OCI-LY7 (cell line): Measurements from ENCODE around the gene IQCH. TPM values are rescaled to one million over a fixed set of nuclear protein-coding genes. Genes with fewer than 3 reads are reported as not detected.

Source experiments
- BruUV-seq: library from RNA; stranded (reverse); fragments of 400-500 nt; replicated peaks from 2 replicates; lab custom pipeline; 2021; lab: Mats Ljungman, UMichigan
- CTCF ChIA-PET: fragments of 300-600 bp; sonication (Branson Sonifier 250); formaldehyde crosslinking; loops from one replicate; lab custom pipeline; 2022; ENCODE audit warnings: antibody characterized with exemption; ENCODE audit not compliant: unreplicated experiment; lab: Charles Lee
- POLR2A ChIA-PET: fragments of 300-600 bp; sonication (Branson Sonifier 250); formaldehyde crosslinking; loops from one replicate; lab custom pipeline; 2022; ENCODE audit warnings: antibody characterized with exemption; lab: Charles Lee
- DNase-seq: peaks from one replicate; pipeline ENCODE4 v3.0.0-alpha.2; 2015; ENCODE audit warnings: low spot score
- H2AFZ ChIP-seq: fragments of 200-600 bp; sonication (generic), shearing (Covaris generic); 2 replicates; pipeline ENCODE4 v1.6.1; 2014; ENCODE audit warnings: mild to moderate bottlenecking, antibody characterized with exemption, low read length, moderate library complexity
- H3K27ac ChIP-seq: fragments of 200-600 bp; sonication (generic); 2 replicates; pipeline ENCODE4 v1.5.1; 2014; ENCODE audit warnings: mixed run types, low read depth, mild to moderate bottlenecking, moderate library complexity, low read length, inconsistent platforms; ENCODE audit not compliant: poor library complexity, severe bottlenecking
- H3K36me3 ChIP-seq: fragments of 200-600 bp; sonication (generic); 2 replicates; pipeline ENCODE4 v1.6.1; 2014; ENCODE audit warnings: mild to moderate bottlenecking, antibody characterized with exemption, low read length, moderate library complexity, mixed read lengths; ENCODE audit not compliant: insufficient read depth
- H3K4me1 ChIP-seq: fragments of 200-600 bp; sonication (generic); 2 replicates; pipeline ENCODE4 v1.5.1; 2014; ENCODE audit warnings: mild to moderate bottlenecking, low read length; ENCODE audit not compliant: insufficient read depth, poor library complexity, severe bottlenecking
- H3K4me2 ChIP-seq: fragments of 200-600 bp; sonication (generic); 2 replicates; pipeline ENCODE4 v1.6.1; 2014; ENCODE audit warnings: mild to moderate bottlenecking, low read length
- H3K4me3 ChIP-seq: fragments of 200-600 bp; sonication (generic); 2 replicates; pipeline ENCODE4 v1.5.1; 2014; ENCODE audit warnings: mild to moderate bottlenecking, low read depth, low read length; ENCODE audit not compliant: poor library complexity, severe bottlenecking
- H3K79me2 ChIP-seq: fragments of 200-600 bp; sonication (generic); 2 replicates; pipeline ENCODE4 v1.6.1; 2016; ENCODE audit warnings: low read depth, mild to moderate bottlenecking, low read length, moderate library complexity, mixed read lengths; ENCODE audit not compliant: insufficient read depth
- H3K9me2 ChIP-seq: fragments of 200-600 bp; sonication (generic); 2 replicates; pipeline ENCODE4 v1.6.1; 2016; ENCODE audit warnings: mild to moderate bottlenecking, low read length, mixed read lengths; ENCODE audit not compliant: insufficient read depth
- H3K9me3 ChIP-seq: fragments of 200-600 bp; sonication (generic); 2 replicates; pipeline ENCODE4 v1.6.1; 2014; ENCODE audit warnings: mild to moderate bottlenecking, mixed run types, low read length, mixed read lengths
- H4K20me1 ChIP-seq: fragments of 200-600 bp; sonication (generic); 2 replicates; pipeline ENCODE4 v1.6.1; 2014; ENCODE audit warnings: mild to moderate bottlenecking, antibody characterized with exemption, low read length, moderate library complexity, mixed read lengths; ENCODE audit not compliant: insufficient read depth
- CTCF ChIP-seq: fragments of 200-600 bp; sonication (generic); conservative IDR thresholded peaks from 2 replicates; pipeline ENCODE4 v1.5.1; 2014; ENCODE audit warnings: mild to moderate bottlenecking, antibody characterized with exemption, low read length, moderate library complexity, mixed read lengths
- EZH2phosphoT487 ChIP-seq: fragments of 200-600 bp; sonication (generic); IDR thresholded peaks from 2 replicates; pipeline ENCODE4 v1.6.1; 2018; ENCODE audit warnings: low read depth, borderline replicate concordance, mild to moderate bottlenecking, mixed run types, antibody characterized with exemption, low read length, moderate library complexity, mixed read lengths
- intact Hi-C: fragments of 100-400 bp; cut with micrococcal nuclease; formaldehyde crosslinking; loops from one replicate; pipeline ENCODE4 v1.10.0; 2022; ENCODE audit not compliant: unreplicated experiment
- total RNA-seq, 2 experiments: library from RNA; depleted of rRNA in 1 of 2; stranded (reverse); fragments of >200 nt in 1 of 2; shearing (Covaris generic) in 1 of 2; gene quantifications; 2 replicates each; pipeline ENCODE4 v1.2.3, GENCODE V29; 2014 to 2022

Gene IQCH
- total RNA-seq, 2 experiments from 2014 or later = 3.9 to 5.8 TPM

- ChIA-PET POLR2A (no interaction called here), CTCF (no interaction called here)
- Histone ChIP-seq H2AFZ (no peak overlapping the region), H3K36me3 (no peaks in the 10 kb centered on the region), H3K9me2 (no peaks in the 10 kb centered on the region), H3K4me3 (no peak overlapping the region), H3K9me3 (no peaks in the 10 kb centered on the region), H3K4me2 (no peak overlapping the region), H3K27ac (no peak overlapping the region), H4K20me1 (no peaks in the 10 kb centered on the region), H3K79me2 (no peaks in the 10 kb centered on the region), H3K4me1 (no peaks in the 10 kb centered on the region)
- no TSS peak for BruUV-seq
- intact Hi-C loops = no loop called here
- no peak for DNase-seq
- TF ChIP-seq EZH2phosphoT487 = no peak
- TF ChIP-seq CTCF = no peak
These were observed 149.0 kb downstream of the IQCH start for GRCh38 chr15:67403428-67404154.

- H3K4me1 ChIP-seq = no peaks in the 10 kb centered on the region
- no TSS peak for BruUV-seq
- no peaks in the 10 kb centered on the region for H3K9me3 ChIP-seq
- H3K9me2 ChIP-seq = no peaks in the 10 kb centered on the region
- ChIA-PET POLR2A (interaction anchor here (0.5 kb wide), 1 partner anchor 362 kb away, joined by 8 read pairs; no protein-coding TSS in a partner anchor), CTCF (interaction anchor here (0.6 kb wide), 1 partner anchor 39 kb away, joined by 4 read pairs; no protein-coding TSS in a partner anchor)
- no peaks in the 10 kb centered on the region for H3K36me3 ChIP-seq
- no peak overlapping the region for H2AFZ ChIP-seq
- DNase-seq = no peak
- H4K20me1 ChIP-seq = no peaks in the 10 kb centered on the region
- intact Hi-C loops = no loop called here
- H3K4me3 ChIP-seq = no peak overlapping the region
- no peak overlapping the region for H3K27ac ChIP-seq
- H3K4me2 ChIP-seq = no peak overlapping the region
- TF ChIP-seq CTCF (no peak), EZH2phosphoT487 (no peak)
- H3K79me2 ChIP-seq = no peaks in the 10 kb centered on the region
These were observed 150.9 kb downstream of the IQCH start for GRCh38 chr15:67405208-67406191.
